Naive thymus-derived CD8-positive, alpha-beta T cell (primary cell): ENCODE data around the gene COL24A1. TPM values are rescaled to one million over a fixed set of nuclear protein-coding genes. Genes with fewer than 3 reads are reported as not detected.
"Not testable (repeated sequence)": the region's sequence is repeated elsewhere in the genome, so short reads cannot be mapped to it uniquely, and the experiment has no call there.

Experiments
- ATAC-seq, 2 donors: fragments of 150-1000 bp; cut with Tn5 transposase in 1 of 2; sonication (Bioruptor Pico), chemical (Tn5 transposase) in 1 of 2; 1 replicate in 1 of 2; 2 replicates in 1 of 2; pipeline ENCODE4 v1.10.0; 2021; ENCODE audit warnings: mild to moderate bottlenecking in 2 of 2, moderate library complexity in 2 of 2
- POLR2A ChIA-PET: fragments of 350-600 bp; sonication (Branson Sonifier 250); formaldehyde crosslinking; loops from one replicate; lab custom pipeline; 2021; ENCODE audit warnings: antibody characterized with exemption; lab: Charles Lee
- DNase-seq, 10 donors: peaks; one replicate each; pipeline versions ENCODE4 v3.0.0 to v3.0.0-alpha.2; 2020 to 2022
- H3K27ac Mint-ChIP-seq, 10 donors: one replicate each; pipeline ENCODE4 v1.8.0; 2020 to 2022; ENCODE audit warnings: mild to moderate bottlenecking in 10 of 10, mixed read lengths in 10 of 10, moderate library complexity in 4 of 10, inconsistent platforms in 1 of 10
- H3K27me3 Mint-ChIP-seq, 5 donors: one replicate each; pipeline ENCODE4 v1.8.0; 2021 to 2022; ENCODE audit warnings: mixed read lengths in 5 of 5
- H3K36me3 Mint-ChIP-seq, 3 donors: one replicate each; pipeline ENCODE4 v1.8.0; 2020 to 2022; ENCODE audit warnings: mixed read lengths in 3 of 3, mild to moderate bottlenecking in 2 of 3, inconsistent platforms in 1 of 3
- H3K4me1 Mint-ChIP-seq, 4 donors: one replicate each; pipeline ENCODE4 v1.8.0; 2021 to 2022; ENCODE audit warnings: mixed read lengths in 4 of 4
- H3K4me3 Mint-ChIP-seq, 10 donors: one replicate each; pipeline ENCODE4 v1.8.0; 2020 to 2022; ENCODE audit warnings: mild to moderate bottlenecking in 10 of 10, mixed read lengths in 10 of 10, moderate library complexity in 6 of 10, inconsistent platforms in 1 of 10
- H3K9me3 Mint-ChIP-seq, 9 donors: one replicate each; pipeline ENCODE4 v1.8.0; 2020 to 2022; ENCODE audit warnings: mixed read lengths in 9 of 9, mild to moderate bottlenecking in 3 of 9, inconsistent platforms in 1 of 9, moderate library complexity in 1 of 9
- polyA plus RNA-seq, 3 donors: library from polyadenylated mRNA; unstranded; fragments of 300-500 nt; fragmentation: Illumina TruSeq; gene quantifications; one replicate each; pipeline ENCODE4 v1.2.3, GENCODE V29; 2021
- total RNA-seq, 8 experiments: library from RNA in 2 of 8; stranded (reverse) in 2 of 8; gene quantifications; one replicate each; pipeline ENCODE4 v1.2.3 and lab custom pipeline; 2021 to 2026

Gene COL24A1
- total and polyA plus RNA-seq, 5 experiments from 2014 or later = not detected

- POLR2A ChIA-PET = no interaction called here
- Mint-ChIP-seq H3K27me3 (peaks cover 0 to 10% (median 0%) of the 10 kb centered on the region in 5 donors), H3K9me3 (peaks cover 0 to 4% (median 0%) of the 10 kb centered on the region in 9 donors), H3K27ac (no peak overlapping the region), H3K4me1 (no peaks in the 10 kb centered on the region), H3K36me3 (no peaks in the 10 kb centered on the region), H3K4me3 (no peak overlapping the region)
- DNase-seq (no peak), ATAC-seq (no peak)
Observed at GRCh38 chr1:85888921-85889320, 267.7 kb downstream of the COL24A1 start.

DNA sequence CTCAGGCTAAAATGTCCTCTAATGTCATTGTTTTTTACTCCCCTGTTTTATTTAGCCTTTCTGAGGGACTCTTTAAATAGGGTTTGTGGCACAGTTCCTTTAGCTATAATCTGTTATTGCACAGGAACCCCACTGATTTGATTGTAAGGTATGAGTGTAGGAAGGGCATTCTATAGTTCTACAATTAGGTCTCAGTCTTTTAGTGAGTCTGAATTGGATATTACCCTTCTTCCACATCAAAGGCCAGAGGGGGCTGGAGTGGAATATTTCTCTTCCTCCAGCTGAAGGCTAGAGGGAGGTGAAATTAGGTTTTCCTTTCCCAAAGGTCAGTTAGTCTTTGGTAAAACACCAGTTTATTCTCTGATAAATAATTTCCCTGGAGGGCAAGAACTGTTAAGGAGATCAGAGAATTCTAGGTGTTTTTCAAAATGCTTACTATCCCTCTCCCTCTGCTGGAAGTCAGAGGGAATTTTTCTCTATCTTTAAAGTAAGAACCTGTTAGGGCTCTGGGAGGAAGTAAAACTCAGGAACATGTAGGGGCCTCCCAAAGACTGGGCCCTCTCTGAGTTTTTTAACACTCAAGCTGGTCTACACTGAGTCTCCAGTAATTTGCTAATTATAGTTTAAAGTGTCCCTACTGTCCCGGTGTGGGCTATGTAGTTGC, 272.1 kb downstream of the COL24A1 start:
- no peaks in the 10 kb centered on the region for H3K36me3 Mint-ChIP-seq
- H3K27me3 Mint-ChIP-seq = peaks cover 0 to 4% (median 0%) of the 10 kb centered on the region in 5 donors
- H3K27ac Mint-ChIP-seq = no peak overlapping the region
- DNase-seq (no peak), ATAC-seq (no peak)
- no peaks in the 10 kb centered on the region for H3K4me1 Mint-ChIP-seq
- H3K4me3 Mint-ChIP-seq = no peak overlapping the region
- peaks cover 0 to 9% (median 3%) of the 10 kb centered on the region in 9 donors for H3K9me3 Mint-ChIP-seq
- POLR2A ChIA-PET = no interaction called here

GRCh38 chr1:85867189-85867588, 289.4 kb downstream of the COL24A1 start:
- H3K36me3 Mint-ChIP-seq = no peaks in the 10 kb centered on the region
- POLR2A ChIA-PET = no interaction called here
- no peak for ATAC-seq

GRCh38 chr1:85865213-85865612, 291.4 kb downstream of the COL24A1 start:
- peaks cover 0 to 10% (median 3%) of the 10 kb centered on the region in 5 donors for H3K27me3 Mint-ChIP-seq
- ATAC-seq (no peak), DNase-seq (no peak)
- H3K36me3 Mint-ChIP-seq = no peaks in the 10 kb centered on the region
- POLR2A ChIA-PET = no interaction called here
- H3K9me3 Mint-ChIP-seq = peaks cover 0 to 4% (median 0%) of the 10 kb centered on the region in 9 donors
- H3K4me1 Mint-ChIP-seq = no peaks in the 10 kb centered on the region
- no peak overlapping the region for H3K4me3 Mint-ChIP-seq
- no peak overlapping the region for H3K27ac Mint-ChIP-seq

More at GRCh38 chr1:85867189-85867588, 289.4 kb downstream of the COL24A1 start:
- no peak overlapping the region for H3K4me3 Mint-ChIP-seq
- no peaks in the 10 kb centered on the region for H3K4me1 Mint-ChIP-seq
- H3K27me3 Mint-ChIP-seq = peaks cover 0 to 12% (median 3%) of the 10 kb centered on the region in 5 donors
- no peak for DNase-seq
- peaks cover 0 to 10% (median 0%) of the 10 kb centered on the region in 9 donors for H3K9me3 Mint-ChIP-seq
- no peak overlapping the region for H3K27ac Mint-ChIP-seq

- Mint-ChIP-seq H3K9me3 (peaks cover 0 to 4% (median 0%) of the 10 kb centered on the region in 9 donors), H3K27me3 (peaks cover 0 to 8% (median 3%) of the 10 kb centered on the region in 5 donors), H3K4me3 (no peak overlapping the region), H3K36me3 (no peaks in the 10 kb centered on the region), H3K27ac (no peak overlapping the region), H3K4me1 (no peaks in the 10 kb centered on the region)
- no peak for ATAC-seq
- DNase-seq = no peak
- POLR2A ChIA-PET = no interaction called here
Observed at GRCh38 chr1:85864727-85865126, 291.8 kb downstream of the COL24A1 start.

- H3K36me3 Mint-ChIP-seq, H3K4me1 Mint-ChIP-seq, H3K4me3 Mint-ChIP-seq, H3K27ac Mint-ChIP-seq, ATAC-seq, POLR2A ChIA-PET, H3K27me3 Mint-ChIP-seq, H3K9me3 Mint-ChIP-seq, DNase-seq: not testable (repeated sequence)
Observed at GRCh38 chr1:85863639-85864038, 292.9 kb downstream of the COL24A1 start.

GRCh38 chr1:85862456-85862855, 294.1 kb downstream of the COL24A1 start:
- Mint-ChIP-seq H3K36me3 (no peaks in the 10 kb centered on the region), H3K27ac (no peak overlapping the region), H3K9me3 (peaks cover 0 to 4% (median 0%) of the 10 kb centered on the region in 9 donors), H3K27me3 (peaks cover 0 to 13% (median 2%) of the 10 kb centered on the region in 5 donors), H3K4me1 (no peaks in the 10 kb centered on the region), H3K4me3 (no peak overlapping the region)
- ATAC-seq (no peak), DNase-seq (no peak)
- POLR2A ChIA-PET = no interaction called here

DNA sequence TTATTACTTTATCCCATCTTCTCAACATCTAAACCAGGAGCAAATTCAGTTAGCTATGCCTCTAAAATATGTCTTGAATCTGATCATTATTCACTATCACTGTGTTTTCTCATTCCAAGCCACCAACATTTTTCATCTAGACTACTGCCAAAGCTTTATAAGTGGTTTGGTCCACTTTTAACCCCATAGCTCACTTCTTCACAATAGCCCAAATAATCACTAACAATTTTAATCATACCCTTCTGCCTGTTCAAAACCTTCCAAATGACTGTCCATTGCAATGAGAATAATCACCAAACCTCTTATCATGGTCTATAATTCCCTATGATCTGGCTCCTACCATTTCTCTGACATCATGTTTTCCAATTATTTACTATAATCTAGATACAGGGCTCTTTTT, 298.6 kb downstream of the COL24A1 start:
- H3K4me3 Mint-ChIP-seq = no peak overlapping the region
- POLR2A ChIA-PET = no interaction called here
- H3K36me3 Mint-ChIP-seq = no peaks in the 10 kb centered on the region

DNA sequence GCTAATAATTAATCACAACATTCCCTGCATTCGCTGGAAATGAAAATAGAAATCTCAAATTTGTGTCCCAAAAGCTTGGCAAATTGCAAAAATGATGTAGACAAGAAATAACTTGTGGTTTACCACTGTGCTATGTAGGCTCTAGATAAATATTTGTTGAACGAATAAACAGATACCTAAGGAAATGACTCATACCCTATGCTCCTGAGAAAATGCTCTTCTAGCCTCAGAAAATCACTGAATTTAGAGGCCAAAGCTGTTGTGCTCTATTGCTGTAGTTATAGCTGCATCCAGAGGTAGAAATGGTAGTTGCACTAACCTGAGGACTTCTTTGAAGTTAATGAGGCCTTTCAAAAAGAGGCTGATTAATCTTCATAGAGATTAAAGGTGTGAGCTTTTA, 306.3 kb downstream of the COL24A1 start:
- ATAC-seq = no peak
- Mint-ChIP-seq H3K36me3 (no peaks in the 10 kb centered on the region), H3K27me3 (no peaks in the 10 kb centered on the region), H3K9me3 (no peaks in the 10 kb centered on the region), H3K27ac (no peak overlapping the region), H3K4me1 (no peaks in the 10 kb centered on the region), H3K4me3 (no peak overlapping the region)
- DNase-seq = no peak
- POLR2A ChIA-PET = no interaction called here

More for the DNA sequence above, 298.6 kb downstream of the COL24A1 start:
- ATAC-seq = no peak
- no peak for DNase-seq
- Mint-ChIP-seq H3K4me1 (no peaks in the 10 kb centered on the region), H3K9me3 (no peaks in the 10 kb centered on the region), H3K27me3 (peaks cover 0 to 20% (median 2%) of the 10 kb centered on the region in 5 donors), H3K27ac (no peak overlapping the region)

- H3K4me3 Mint-ChIP-seq = no peak overlapping the region
- no peaks in the 10 kb centered on the region for H3K36me3 Mint-ChIP-seq
- no peaks in the 10 kb centered on the region for H3K27me3 Mint-ChIP-seq
- POLR2A ChIA-PET = no interaction called here
- no peaks in the 10 kb centered on the region for H3K9me3 Mint-ChIP-seq
- no peak overlapping the region for H3K27ac Mint-ChIP-seq
- ATAC-seq (no peak), DNase-seq (no peak)
- no peaks in the 10 kb centered on the region for H3K4me1 Mint-ChIP-seq
Observed at GRCh38 chr1:85849660-85850059, 306.9 kb downstream of the COL24A1 start.

GRCh38 chr1:85847356-85847755, 309.2 kb downstream of the COL24A1 start:
- ATAC-seq = no peak
- no peaks in the 10 kb centered on the region for H3K9me3 Mint-ChIP-seq
- POLR2A ChIA-PET = no interaction called here

GRCh38 chr1:85846706-85847105, 309.9 kb downstream of the COL24A1 start:
- Mint-ChIP-seq H3K27ac (no peak overlapping the region), H3K9me3 (no peaks in the 10 kb centered on the region), H3K36me3 (no peaks in the 10 kb centered on the region), H3K27me3 (no peaks in the 10 kb centered on the region), H3K4me3 (no peak overlapping the region), H3K4me1 (no peaks in the 10 kb centered on the region)
- POLR2A ChIA-PET = no interaction called here
- no peak for DNase-seq
- no peak for ATAC-seq

More at GRCh38 chr1:85847356-85847755, 309.2 kb downstream of the COL24A1 start:
- DNase-seq = no peak
- H3K27me3 Mint-ChIP-seq = no peaks in the 10 kb centered on the region
- H3K4me3 Mint-ChIP-seq = no peak overlapping the region
- H3K4me1 Mint-ChIP-seq = no peaks in the 10 kb centered on the region
- H3K36me3 Mint-ChIP-seq = no peaks in the 10 kb centered on the region
- no peak overlapping the region for H3K27ac Mint-ChIP-seq

GRCh38 chr1:85839459-85839858, 317.1 kb downstream of the COL24A1 start:
- Mint-ChIP-seq H3K4me3 (no peak overlapping the region), H3K27ac (no peak overlapping the region), H3K9me3 (no peaks in the 10 kb centered on the region), H3K4me1 (no peaks in the 10 kb centered on the region), H3K27me3 (peaks cover 0 to 8% (median 3%) of the 10 kb centered on the region in 5 donors), H3K36me3 (no peaks in the 10 kb centered on the region)
- DNase-seq = no peak
- ATAC-seq = no peak
- POLR2A ChIA-PET = no interaction called here

GRCh38 chr1:85838238-85838637, 318.3 kb downstream of the COL24A1 start:
- no peaks in the 10 kb centered on the region for H3K9me3 Mint-ChIP-seq
- H3K4me1 Mint-ChIP-seq = no peaks in the 10 kb centered on the region
- ATAC-seq = no peak
- H3K4me3 Mint-ChIP-seq = no peak overlapping the region
- no peak for DNase-seq
- H3K36me3 Mint-ChIP-seq = no peaks in the 10 kb centered on the region
- H3K27ac Mint-ChIP-seq = no peak overlapping the region
- POLR2A ChIA-PET = no interaction called here
- H3K27me3 Mint-ChIP-seq = peaks cover 0 to 8% (median 3%) of the 10 kb centered on the region in 5 donors
